Lung (tissue), 12 donors: ENCODE data around the gene TCF19. TPM values are rescaled to one million over a fixed set of nuclear protein-coding genes. Genes with fewer than 3 reads are reported as not detected.

ENCODE experiments used
- ATAC-seq: fragments of 200-7000 bp; cut with Tn5 transposase; one replicate; pipeline ENCODE4 v1.9.1; 2020; ENCODE audit warnings: moderate number of reproducible peaks; ENCODE audit not compliant: insufficient read depth, low FRiP score
- DNase-seq, 3 donors: peaks; one replicate each; pipeline ENCODE4 v3.0.0-alpha.2; 2013 to 2017
- H3K27ac ChIP-seq, 2 donors: one replicate each; pipeline ENCODE4 v1.5.1; 2013; ENCODE audit warnings: mild to moderate bottlenecking in 2 of 2, moderate library complexity in 2 of 2, control low read depth in 1 of 2, inconsistent platforms in 1 of 2, low read depth in 1 of 2, low read length in 1 of 2
- H3K27me3 ChIP-seq, 3 donors: one replicate each; pipeline ENCODE4 v1.5.1; 2013; ENCODE audit warnings: low read length in 2 of 3; ENCODE audit not compliant: control insufficient read depth in 3 of 3, insufficient read depth in 3 of 3
- H3K36me3 ChIP-seq, 4 donors: one replicate each; pipeline ENCODE4 v1.5.1; 2013; ENCODE audit warnings: low read length in 4 of 4, mild to moderate bottlenecking in 1 of 4, moderate library complexity in 1 of 4; ENCODE audit not compliant: control insufficient read depth in 4 of 4, insufficient read depth in 4 of 4
- H3K4me1 ChIP-seq, 5 donors: one replicate each; pipeline ENCODE4 v1.5.1; 2013; ENCODE audit warnings: low read length in 5 of 5, mild to moderate bottlenecking in 2 of 5, moderate library complexity in 1 of 5; ENCODE audit not compliant: control insufficient read depth in 5 of 5, insufficient read depth in 5 of 5
- H3K4me3 ChIP-seq: one replicate; pipeline ENCODE4 v1.5.1; 2013; ENCODE audit warnings: mild to moderate bottlenecking, control low read depth, moderate library complexity
- H3K9ac ChIP-seq, 2 donors: one replicate each; pipeline ENCODE4 v1.5.1; 2013; ENCODE audit warnings: low read length in 2 of 2, control low read depth in 1 of 2; ENCODE audit not compliant: insufficient read depth in 1 of 2
- H3K9me3 ChIP-seq, 4 donors: one replicate each; pipeline ENCODE4 v1.5.1; 2013; ENCODE audit warnings: low read length in 3 of 4, mild to moderate bottlenecking in 1 of 4, moderate library complexity in 1 of 4; ENCODE audit not compliant: control insufficient read depth in 4 of 4, insufficient read depth in 3 of 4
- CTCF ChIP-seq: IDR thresholded peaks from 2 replicates; pipeline ENCODE4 v1.5.1; 2012; ENCODE audit warnings: mild to moderate bottlenecking; ENCODE audit errors: control extremely low read depth, extremely low read depth
- WGBS, 2 donors: extraction: QIAGEN DNeasy Blood & Tissue Kit; methylation state at CpG; one replicate each; pipeline ENCODE4 v1.1.7; 2013; 5-methylcytosine and 5-hydroxymethylcytosine counted together
- polyA plus RNA-seq, 2 donors: library from polyadenylated mRNA; stranded (reverse); fragments of 200-250 nt; gene quantifications; one replicate each; pipeline ENCODE4 v1.2.1, GENCODE V29; 2013
- total RNA-seq, 2 donors: library from RNA; depleted of rRNA in 1 of 2; stranded (reverse); fragments of >200 nt in 1 of 2; gene quantifications; one replicate each; pipeline ENCODE4 v1.2.1, GENCODE V29; 2014 to 2021
- donor health status: control.
- donor health status: control.
- donor health status: Bipolar disorder and iron deficiency.
- donor health status: healthy.
- donor health status: DM: yes; HTN: yes; CAD: no.

The TCF19 gene
- total and polyA plus RNA-seq, 4 donors, result 4.1 to 9.4 (median 5.1) TPM

- no peak for ATAC-seq
These were observed 40.2 kb upstream of the TCF19 start for GRCh38 chr6:31118178-31118577.

GRCh38 chr6:31120151-31120915, 38.1 kb upstream of the TCF19 start, which contains the start of gene CDSN:
Gene CDSN (minus strand): TSS chr6:31120446. CDS start chr6:31120419, 27 bp downstream.
- Histone ChIP-seq H3K27ac (no peak within 1 kb of the TSS), H3K9me3 (no peaks in the 10 kb centered on the region), H3K9ac (no peak within 1 kb of the TSS), H3K4me3 (no peak within 1 kb of the TSS), H3K4me1 (peaks cover 0 to 28% (median 0%) of the 10 kb centered on the region in 5 donors), H3K36me3 (no peaks in the 10 kb centered on the region), H3K27me3 (no peaks in the 10 kb centered on the region)
- no peak for ATAC-seq
- DNase-seq, result no peak
- TF ChIP-seq CTCF, result no peak
- WGBS, 2 donors, result 74 to 82% methylated on average over 22 to 26 of the region's 26 CpGs

More at GRCh38 chr6:31118178-31118577, 40.2 kb upstream of the TCF19 start:
- DNase-seq, result no peak
- no peak overlapping the region for H3K27ac ChIP-seq
- no peak overlapping the region for H3K4me3 ChIP-seq
- H3K27me3 ChIP-seq, result no peaks in the 10 kb centered on the region
- H3K9me3 ChIP-seq, result no peaks in the 10 kb centered on the region
- no peak for TF ChIP-seq CTCF
- peaks cover 0 to 28% (median 0%) of the 10 kb centered on the region in 5 donors for H3K4me1 ChIP-seq
- WGBS, 2 donors, result 86 to 95% methylated on average over 7 of the region's 7 CpGs
- no peak overlapping the region for H3K9ac ChIP-seq
- H3K36me3 ChIP-seq, result no peaks in the 10 kb centered on the region

GRCh38 chr6:31121131-31121790, 37.1 kb upstream of the TCF19 start:
- Histone ChIP-seq H3K27ac (no peak overlapping the region), H3K27me3 (no peaks in the 10 kb centered on the region), H3K9ac (no peak overlapping the region), H3K4me1 (peaks cover 0 to 28% (median 0%) of the 10 kb centered on the region in 5 donors), H3K4me3 (no peak overlapping the region), H3K9me3 (no peaks in the 10 kb centered on the region), H3K36me3 (no peaks in the 10 kb centered on the region)
- WGBS, 2 donors, result 89 to 95% methylated on average over 11 to 12 of the region's 12 CpGs
- DNase-seq, result no peak
- no peak for TF ChIP-seq CTCF
- ATAC-seq, result no peak
